H7 (cell line): ENCODE data around the gene CASTOR1. TPM values are rescaled to one million over a fixed set of nuclear protein-coding genes. Genes with fewer than 3 reads are reported as not detected.

ENCODE experiments used
- DNase-seq: peaks from one replicate; pipeline ENCODE4 v3.0.0; 2012
- H3K27me3 ChIP-seq: 2 replicates; pipeline ENCODE4 v1.6.0; 2011; ENCODE audit warnings: mild to moderate bottlenecking, low read length; ENCODE audit not compliant: control insufficient read depth, insufficient read depth
- H3K36me3 ChIP-seq: replicated peaks from 2 replicates; pipeline ENCODE4 v1.5.1; 2011; ENCODE audit warnings: low read length; ENCODE audit not compliant: control insufficient read depth, insufficient read depth
- H3K4me3 ChIP-seq: 2 replicates; pipeline ENCODE4 v1.5.1; 2011; ENCODE audit warnings: low read depth, mild to moderate bottlenecking, control low read depth, low read length, moderate library complexity; ENCODE audit not compliant: insufficient read depth
- total RNA-seq: library from RNA; depleted of rRNA; stranded (reverse); fragments of >200 nt; shearing (Covaris generic); gene quantifications from 2 replicates; pipeline ENCODE4 v1.2.3, GENCODE V29; 2014

The CASTOR1 gene
- total RNA-seq, 1 experiment from 2014 or later = 15.4 TPM

DNA sequence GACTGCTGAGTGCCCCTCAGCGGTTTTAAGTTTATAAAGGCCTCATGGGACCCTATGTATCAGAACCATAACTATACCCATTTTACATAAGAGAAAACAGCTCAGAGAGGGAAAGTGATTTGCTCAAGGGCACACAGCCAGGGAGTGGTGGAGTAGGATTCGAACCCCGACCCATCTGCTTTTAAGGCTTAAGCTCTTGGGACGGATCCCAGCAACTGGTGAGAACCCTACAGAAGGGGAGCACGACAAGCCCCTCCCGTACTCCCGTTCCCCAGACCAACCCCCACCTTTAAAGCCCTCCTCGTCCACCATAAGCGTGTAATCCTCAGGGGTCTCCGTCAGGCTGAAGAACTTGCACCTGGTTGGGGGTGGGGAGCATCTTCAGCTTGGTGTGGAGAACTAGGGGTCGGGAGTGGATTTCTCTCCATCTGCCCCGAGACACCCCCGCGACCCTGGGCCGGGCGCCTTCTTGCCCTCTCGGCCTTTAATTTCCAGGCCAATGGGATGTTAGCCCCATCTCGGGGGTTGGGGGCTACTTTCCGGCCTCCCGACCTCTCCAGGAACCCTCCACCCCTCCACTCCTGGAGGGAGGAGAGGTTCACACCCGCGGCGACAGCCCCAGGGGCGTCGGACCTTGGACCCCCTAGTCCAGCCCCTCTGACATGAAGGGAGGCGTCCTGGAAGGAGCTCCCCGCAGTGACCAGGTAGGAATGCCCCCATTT, 725 bp downstream of the CASTOR1 start:
- H3K4me3 ChIP-seq = peak overlapping the region; percentile 65

GRCh38 chr22:30287648-30288418, 1.5 kb downstream of the CASTOR1 start:
- H3K4me3 ChIP-seq = no peak overlapping the region

More for the DNA sequence above, 725 bp downstream of the CASTOR1 start:
- peaks cover 6% of the 10 kb centered on the region; the same call in 1 of the 2 replicates for H3K27me3 ChIP-seq
- DNase-seq = no peak
- H3K36me3 ChIP-seq = no peaks in the 10 kb centered on the region; the same call in 1 of the 2 replicates

GRCh38 chr22:30286813-30287647, 2.3 kb downstream of the CASTOR1 start:
- Histone ChIP-seq H3K36me3 (no peaks in the 10 kb centered on the region), H3K27me3 (peaks cover 6% of the 10 kb centered on the region; the same call in 1 of the 2 replicates), H3K4me3 (no peak overlapping the region)
- DNase-seq = peak; percentile 96

More at GRCh38 chr22:30287648-30288418, 1.5 kb downstream of the CASTOR1 start:
- Histone ChIP-seq H3K27me3 (peaks cover 6% of the 10 kb centered on the region; the same call in 1 of the 2 replicates), H3K36me3 (no peaks in the 10 kb centered on the region; the same call in 1 of the 2 replicates)
- DNase-seq = peak; percentile 97

- no peaks in the 10 kb centered on the region for H3K36me3 ChIP-seq
- peaks cover 6% of the 10 kb centered on the region; the same call in 1 of the 2 replicates for H3K27me3 ChIP-seq
- no peak overlapping the region for H3K4me3 ChIP-seq
- DNase-seq = no peak
These were observed 3.0 kb downstream of the CASTOR1 start for GRCh38 chr22:30286331-30286730.

DNA sequence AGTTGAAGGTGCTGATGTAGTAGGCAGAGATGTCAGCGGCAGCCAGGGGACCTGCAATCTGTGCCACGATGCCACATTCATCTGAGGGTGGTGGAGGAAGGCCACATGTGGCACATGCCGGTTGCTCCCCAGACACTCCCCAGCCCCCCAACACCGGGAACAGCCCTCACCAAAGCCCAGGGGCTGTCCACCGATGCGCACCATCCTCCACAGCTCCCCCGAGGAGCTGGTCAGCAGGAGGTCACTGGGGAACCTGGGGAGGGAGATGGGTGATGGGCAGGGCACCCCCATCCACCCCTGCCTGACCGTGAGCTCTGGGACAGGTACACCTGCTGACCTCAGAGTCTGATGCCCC, 3.5 kb downstream of the CASTOR1 start:
- H3K27me3 ChIP-seq = peaks cover 6% of the 10 kb centered on the region; the same call in 1 of the 2 replicates
- DNase-seq = no peak

GRCh38 chr22:30285176-30285845, 4.0 kb downstream of the CASTOR1 start:
- Histone ChIP-seq H3K36me3 (no peaks in the 10 kb centered on the region), H3K4me3 (no peak overlapping the region), H3K27me3 (peaks cover 6% of the 10 kb centered on the region; the same call in 1 of the 2 replicates)
- no peak for DNase-seq

More for the DNA sequence above, 3.5 kb downstream of the CASTOR1 start:
- no peak overlapping the region for H3K4me3 ChIP-seq
- no peaks in the 10 kb centered on the region for H3K36me3 ChIP-seq

- no peak for DNase-seq
- H3K27me3 ChIP-seq = peaks cover 6% of the 10 kb centered on the region; the same call in 1 of the 2 replicates
- no peaks in the 10 kb centered on the region for H3K36me3 ChIP-seq
- no peak overlapping the region for H3K4me3 ChIP-seq
These were observed 4.6 kb downstream of the CASTOR1 start for GRCh38 chr22:30284666-30285065.

GRCh38 chr22:30284172-30284571, 5.1 kb downstream of the CASTOR1 start:
- DNase-seq = no peak
- H3K4me3 ChIP-seq = no peak overlapping the region
- no peaks in the 10 kb centered on the region for H3K36me3 ChIP-seq
- H3K27me3 ChIP-seq = peaks cover 6% of the 10 kb centered on the region; the same call in 1 of the 2 replicates

- no peak for DNase-seq
- H3K4me3 ChIP-seq = no peak overlapping the region
These were observed 6.0 kb downstream of the CASTOR1 start for GRCh38 chr22:30283342-30283741.

DNA sequence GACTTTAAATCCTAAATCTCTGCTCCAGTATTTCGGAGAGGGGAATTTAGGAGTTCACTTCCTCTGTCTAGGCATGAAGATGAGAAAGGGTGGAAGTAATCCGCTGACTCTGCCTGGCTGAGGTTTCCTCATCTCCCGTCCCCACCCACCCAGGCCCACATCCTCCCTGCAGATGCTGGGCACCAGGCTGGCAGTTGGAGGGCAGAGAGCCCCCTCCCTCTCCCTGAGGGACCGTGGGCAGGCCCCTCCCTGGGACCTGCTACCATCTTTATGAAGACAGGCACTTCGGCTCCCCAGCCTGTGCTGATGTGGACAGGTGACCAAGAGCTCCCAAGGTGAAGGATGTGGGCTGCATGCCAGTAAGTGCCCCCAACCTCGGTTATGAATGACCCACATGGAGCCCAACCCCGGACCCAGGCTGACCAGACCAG, 6.7 kb downstream of the CASTOR1 start:
- DNase-seq = no peak

More at GRCh38 chr22:30283342-30283741, 6.0 kb downstream of the CASTOR1 start:
- H3K36me3 ChIP-seq = no peaks in the 10 kb centered on the region
- H3K27me3 ChIP-seq = no peaks in the 10 kb centered on the region; the same call in 1 of the 2 replicates

GRCh38 chr22:30280505-30280904, 8.8 kb downstream of the CASTOR1 start:
- Histone ChIP-seq H3K27me3 (no peaks in the 10 kb centered on the region), H3K4me3 (no peak overlapping the region), H3K36me3 (no peaks in the 10 kb centered on the region)
- DNase-seq = no peak

More for the DNA sequence above, 6.7 kb downstream of the CASTOR1 start:
- Histone ChIP-seq H3K4me3 (no peak overlapping the region), H3K36me3 (no peaks in the 10 kb centered on the region), H3K27me3 (no peaks in the 10 kb centered on the region)

DNA sequence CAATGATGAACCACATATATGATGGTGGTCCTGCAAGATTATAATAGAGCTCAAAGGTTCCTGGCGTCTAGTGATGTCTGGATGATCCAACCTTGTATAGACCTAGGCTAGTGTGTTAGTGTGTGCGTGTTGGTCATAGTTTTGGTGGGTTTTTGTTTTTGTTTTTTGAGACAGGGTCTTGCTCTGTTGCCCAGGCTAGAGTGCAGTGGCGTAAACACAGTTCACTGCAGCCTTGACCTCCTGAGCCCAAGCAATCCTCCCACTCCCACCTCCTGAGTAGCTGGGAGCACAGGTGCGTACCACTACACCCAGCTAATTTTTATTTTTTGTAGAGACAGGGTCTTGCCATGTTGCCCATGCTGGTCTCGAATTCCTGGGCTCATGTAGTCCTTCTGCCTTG, 9.4 kb downstream of the CASTOR1 start:
- DNase-seq = no peak
- H3K4me3 ChIP-seq = no peak overlapping the region
- H3K36me3 ChIP-seq = no peaks in the 10 kb centered on the region
- H3K27me3 ChIP-seq = no peaks in the 10 kb centered on the region

DNA sequence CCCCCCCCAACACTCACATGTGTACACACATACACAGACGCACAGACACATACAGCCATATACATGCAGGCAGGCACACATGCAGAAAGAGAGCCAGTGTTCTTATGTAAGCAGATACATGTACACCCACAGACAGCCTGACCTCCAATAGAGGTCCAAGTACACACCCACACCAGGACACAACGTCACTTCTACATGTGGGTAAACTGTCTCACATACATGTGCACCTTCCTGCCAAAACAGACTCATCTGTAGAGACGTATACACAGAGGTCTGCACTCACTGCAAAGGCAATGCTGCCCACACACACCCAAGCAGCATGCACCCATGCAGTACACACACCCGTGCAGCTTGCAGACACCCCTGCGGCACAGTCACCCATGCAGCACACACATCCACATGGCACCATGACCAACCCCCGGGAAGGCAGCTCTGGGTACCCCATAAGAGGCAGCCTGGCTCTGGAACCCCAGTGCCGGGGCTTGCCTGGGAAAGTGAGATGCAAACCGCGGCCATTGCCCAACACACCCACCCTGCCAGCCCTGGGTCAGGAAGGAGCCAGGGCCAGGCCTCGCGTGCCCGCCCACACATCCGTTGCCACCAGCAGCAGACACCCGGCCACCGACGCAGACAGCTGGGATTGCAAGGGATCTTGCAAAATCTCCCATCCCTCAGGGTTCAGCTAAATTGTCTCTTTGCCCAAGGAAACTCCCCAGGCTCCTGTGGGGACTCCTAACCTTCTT, 10.1 kb downstream of the CASTOR1 start:
- H3K4me3 ChIP-seq = no peak overlapping the region
- H3K36me3 ChIP-seq = no peaks in the 10 kb centered on the region
- H3K27me3 ChIP-seq = no peaks in the 10 kb centered on the region
- DNase-seq = no peak
